Stimulated activated CD4-positive, alpha-beta T cell treated with anti-CD3 and anti-CD28 coated beads, TNF-alpha, amount 100 ng/mL, for 24 hours (primary cell): Measurements from ENCODE around the gene SLC6A18.

Experiments used
- DNase-seq, 3 experiments: peaks; one replicate each; pipeline ENCODE4 v3.0.0-alpha.2; 2020; ENCODE audit warnings: low read depth in 3 of 3

The SLC6A18 gene

DNA sequence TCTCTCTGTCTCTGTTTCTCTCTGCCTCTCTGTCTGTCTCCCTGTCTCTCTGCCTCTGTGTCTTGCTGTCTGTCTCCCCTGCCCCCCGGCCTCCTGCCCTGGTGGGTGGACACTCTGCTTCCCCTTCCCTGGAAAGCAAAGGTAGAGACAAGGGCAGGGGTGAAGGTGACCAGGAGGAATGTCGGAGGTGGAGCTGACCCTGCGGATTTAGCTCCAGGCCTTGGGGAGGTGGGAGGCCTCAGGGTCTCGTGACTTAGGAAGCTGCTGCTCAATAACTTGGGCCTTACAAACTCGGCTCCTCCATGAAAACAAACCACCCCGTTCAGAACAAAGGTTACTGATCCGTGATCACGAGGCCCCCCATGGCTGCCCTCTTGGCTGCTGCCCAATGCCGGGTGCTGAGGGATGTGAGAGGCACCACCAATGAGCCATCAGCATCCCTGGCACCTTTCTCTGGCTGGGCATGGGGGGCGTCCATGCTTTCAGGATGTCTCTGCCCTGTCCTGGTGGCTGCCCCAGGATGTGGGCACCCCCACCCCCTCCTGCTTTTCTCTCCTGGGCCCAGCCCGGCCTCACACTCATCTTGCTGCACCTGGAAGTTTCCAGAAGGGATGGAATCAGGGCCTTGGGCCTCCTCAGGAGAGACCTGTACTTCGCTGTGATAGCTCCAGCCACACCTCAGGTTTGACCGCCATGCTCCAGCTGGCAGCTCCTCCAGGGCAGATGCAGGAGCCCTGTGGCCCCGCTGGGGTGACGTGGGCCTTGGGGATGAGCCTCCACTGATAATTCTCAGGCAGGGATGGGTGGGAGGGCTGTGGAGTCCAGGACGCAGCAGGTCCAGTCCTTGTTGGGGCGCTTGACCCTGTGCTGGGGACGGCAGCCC is 38.6 kb upstream of the SLC6A18 start:
- DNase-seq, result no peak

- DNase-seq, result no peak
Observed at GRCh38 chr5:1187234-1187949, 37.8 kb upstream of the SLC6A18 start.

- no peak for DNase-seq
Observed at GRCh38 chr5:1187950-1188334, 37.2 kb upstream of the SLC6A18 start.

DNA sequence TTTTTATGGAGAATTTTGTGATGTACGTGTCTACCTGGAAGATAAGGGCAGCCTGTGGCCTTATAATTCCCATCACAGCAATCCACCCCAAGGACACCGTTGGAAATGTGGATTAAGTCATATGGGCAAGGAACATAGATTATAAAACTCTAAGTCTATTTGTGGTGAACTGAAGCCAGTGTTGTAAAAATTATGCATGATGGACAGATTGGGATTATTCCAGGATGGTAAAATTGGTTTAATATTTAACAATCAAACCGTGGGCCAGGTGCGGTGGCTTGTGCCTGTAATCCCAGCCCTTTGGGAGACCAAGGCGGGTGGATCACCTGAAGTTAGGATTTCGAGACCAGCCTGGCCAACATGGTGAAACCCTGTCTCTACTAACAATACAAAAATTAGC is 36.7 kb upstream of the SLC6A18 start:
- no peak for DNase-seq

DNA sequence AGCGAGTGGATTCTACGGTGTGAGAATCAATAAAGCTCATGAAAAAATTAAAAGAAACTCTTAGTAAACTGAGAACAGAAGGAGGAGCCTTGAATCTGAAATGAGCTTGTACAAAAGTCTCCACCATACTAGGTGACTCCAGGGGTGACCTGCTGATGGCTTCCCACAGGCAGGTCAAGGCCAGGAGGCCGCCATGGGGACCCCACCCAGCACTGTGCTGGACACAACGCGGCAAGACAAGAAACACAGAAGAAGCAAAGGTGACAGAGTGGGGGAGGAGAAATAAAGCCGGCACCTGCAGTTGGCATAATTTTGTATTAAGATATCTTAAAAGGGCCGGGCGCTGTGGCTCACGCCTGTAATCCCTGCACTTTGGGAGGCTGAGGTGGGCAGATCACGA is 35.9 kb upstream of the SLC6A18 start:
- no peak for DNase-seq

GRCh38 chr5:1190278-1190677 is 34.9 kb upstream of the SLC6A18 start:
- no peak for DNase-seq

DNA sequence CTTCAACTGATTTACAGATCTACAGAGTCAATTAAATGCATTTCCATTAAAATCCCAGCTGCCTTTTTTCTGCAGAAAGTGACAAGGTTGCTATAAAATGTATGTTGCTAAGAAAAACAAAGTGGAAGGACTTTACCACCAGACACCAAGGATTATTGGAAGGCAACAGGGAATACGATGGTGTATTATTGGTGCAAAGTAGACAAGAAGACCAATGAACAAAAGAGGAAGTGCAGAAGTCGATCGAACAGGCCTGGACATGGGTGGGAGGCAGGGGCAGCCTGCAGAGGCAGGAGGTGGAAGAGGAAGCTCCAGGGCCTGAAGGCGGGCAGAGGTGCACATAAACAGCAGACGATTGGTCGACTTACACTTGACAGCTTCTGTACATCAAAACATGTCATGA is 34.3 kb upstream of the SLC6A18 start:
- no peak for DNase-seq

DNA sequence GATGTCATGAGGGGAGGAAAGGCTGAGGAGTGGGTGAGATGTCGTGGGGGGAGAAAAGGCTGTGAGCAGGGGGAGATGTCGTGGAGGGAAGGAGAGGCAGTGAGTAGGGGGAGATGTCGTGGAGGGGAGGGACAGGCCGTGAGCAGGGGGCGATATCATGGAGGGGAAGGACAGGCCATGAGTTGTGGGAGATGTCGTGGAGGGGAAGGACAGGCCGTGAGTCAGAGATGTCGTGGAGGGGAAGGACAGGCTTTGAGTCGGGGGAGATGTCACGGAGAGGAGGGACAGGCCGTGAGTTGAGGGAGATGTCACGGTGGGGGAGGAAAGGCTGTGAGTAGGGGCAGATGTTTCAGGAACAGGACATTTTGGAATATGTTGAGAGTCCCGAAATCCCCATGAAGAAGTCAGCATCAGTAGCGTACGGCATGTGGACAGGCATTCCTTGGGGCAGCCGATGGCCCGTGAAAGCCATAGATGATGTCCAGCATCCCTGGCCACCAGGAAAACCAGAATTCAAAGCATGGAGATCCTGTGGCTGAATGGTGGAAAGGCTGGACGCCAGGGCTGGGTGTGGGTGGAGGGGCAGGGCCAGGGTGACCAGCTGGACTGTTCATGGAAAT is 32.1 kb upstream of the SLC6A18 start:
- no peak for DNase-seq

DNA sequence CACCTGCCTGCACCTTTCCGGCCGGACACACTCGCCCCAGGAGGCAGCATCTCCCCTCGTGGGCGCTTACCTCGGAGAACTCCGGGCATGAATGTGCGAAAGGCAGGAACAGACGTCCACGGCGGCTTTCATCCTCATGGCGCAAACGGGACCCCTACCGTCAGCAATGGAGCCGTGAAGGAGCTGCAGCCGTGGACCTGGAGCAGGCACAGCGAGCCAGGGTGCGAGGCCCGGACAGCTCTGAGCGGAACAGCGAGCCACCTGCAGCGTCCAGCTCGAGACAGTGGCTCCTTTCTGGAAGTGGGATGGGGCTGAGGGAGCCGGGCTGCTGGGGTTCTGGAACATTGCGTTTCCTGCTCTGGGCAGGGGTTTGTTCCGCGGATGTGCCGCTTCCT is 31.6 kb upstream of the SLC6A18 start:
- no peak for DNase-seq

- no peak for DNase-seq
Observed at GRCh38 chr5:1194378-1194777, 30.8 kb upstream of the SLC6A18 start.

GRCh38 chr5:1195439-1195838 is 29.7 kb upstream of the SLC6A18 start:
- no peak for DNase-seq

DNA sequence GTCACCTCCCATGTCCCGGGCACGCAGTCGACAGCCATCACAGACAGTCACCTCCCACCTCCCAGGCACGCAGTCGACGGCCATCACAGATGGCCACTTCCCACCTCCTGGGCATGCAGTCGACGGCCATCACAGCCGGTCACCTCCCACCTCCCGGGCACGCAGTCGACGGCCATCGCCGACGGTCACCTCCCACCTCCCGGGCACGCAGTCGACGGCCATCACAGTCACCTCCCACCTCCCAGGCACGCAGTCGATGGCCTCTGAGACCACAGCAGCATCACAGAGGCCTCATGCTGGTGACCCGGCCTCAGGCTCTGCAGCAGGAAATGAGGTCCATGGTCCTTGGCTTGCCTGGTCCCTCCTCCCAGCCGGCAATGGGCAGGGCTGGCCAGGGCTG is 29.3 kb upstream of the SLC6A18 start:
- DNase-seq, result no peak

GRCh38 chr5:1196562-1196961 is 28.6 kb upstream of the SLC6A18 start:
- no peak for DNase-seq

DNA sequence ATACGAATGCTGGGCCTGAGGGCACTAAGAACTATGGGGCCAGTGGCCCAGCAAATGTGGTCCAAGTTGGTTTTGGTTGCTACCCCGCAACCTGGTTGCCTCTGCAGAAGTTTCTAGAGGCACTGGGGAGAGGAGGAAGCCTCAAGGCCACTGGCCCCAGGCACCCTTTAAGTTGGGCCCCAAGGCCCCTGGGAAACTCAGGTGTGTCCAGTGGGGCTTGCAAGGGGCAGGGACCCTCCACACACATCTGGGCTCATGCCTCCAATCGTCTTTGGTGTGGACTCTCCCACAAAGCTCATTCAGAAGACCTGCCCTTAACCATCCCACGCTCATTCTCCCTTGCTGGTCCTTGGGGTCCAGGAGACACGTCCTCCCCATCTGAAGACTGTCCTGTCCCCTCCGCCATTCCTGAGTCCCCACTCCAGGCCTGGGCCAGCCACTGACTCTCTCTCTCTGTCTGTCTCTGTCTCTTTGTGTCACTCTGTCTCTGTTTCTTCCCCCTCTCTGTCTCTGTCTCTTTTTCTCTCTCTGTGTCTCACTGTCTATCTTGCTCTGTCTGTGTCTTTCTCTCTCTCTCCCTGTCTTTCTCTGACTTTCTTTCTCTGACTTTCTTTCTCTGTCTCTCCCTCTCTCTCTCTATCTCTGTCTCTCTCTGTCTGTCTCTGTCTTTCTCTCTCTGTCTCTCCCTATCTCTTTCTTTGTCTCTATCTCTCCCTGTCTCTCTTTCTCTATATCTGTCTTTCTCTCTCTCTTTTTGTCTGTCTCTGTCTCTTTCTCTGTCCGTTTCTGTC is 27.1 kb upstream of the SLC6A18 start:
- DNase-seq, result no peak

DNA sequence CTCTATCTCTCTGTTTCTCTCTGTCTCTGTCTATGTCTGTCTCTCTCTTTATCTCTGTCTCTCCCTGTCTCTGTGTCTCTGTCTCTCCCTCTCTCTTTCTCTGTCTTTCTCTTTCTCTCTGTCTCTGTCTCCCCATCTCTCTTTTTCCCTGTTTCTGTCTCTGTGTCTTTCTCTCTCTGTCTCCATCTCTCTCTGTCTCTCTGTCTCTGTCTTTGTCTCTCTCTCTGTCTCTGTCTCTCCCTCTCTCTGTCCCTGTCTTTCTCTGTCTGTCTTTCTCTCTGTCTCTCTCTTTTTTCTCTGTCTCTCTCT is 25.9 kb upstream of the SLC6A18 start:
- DNase-seq, result no peak

GRCh38 chr5:1199649-1200494 is 25.3 kb upstream of the SLC6A18 start:
- no peak for DNase-seq

GRCh38 chr5:1200495-1201326 is 24.5 kb upstream of the SLC6A18 start:
- DNase-seq, result no peak

DNA sequence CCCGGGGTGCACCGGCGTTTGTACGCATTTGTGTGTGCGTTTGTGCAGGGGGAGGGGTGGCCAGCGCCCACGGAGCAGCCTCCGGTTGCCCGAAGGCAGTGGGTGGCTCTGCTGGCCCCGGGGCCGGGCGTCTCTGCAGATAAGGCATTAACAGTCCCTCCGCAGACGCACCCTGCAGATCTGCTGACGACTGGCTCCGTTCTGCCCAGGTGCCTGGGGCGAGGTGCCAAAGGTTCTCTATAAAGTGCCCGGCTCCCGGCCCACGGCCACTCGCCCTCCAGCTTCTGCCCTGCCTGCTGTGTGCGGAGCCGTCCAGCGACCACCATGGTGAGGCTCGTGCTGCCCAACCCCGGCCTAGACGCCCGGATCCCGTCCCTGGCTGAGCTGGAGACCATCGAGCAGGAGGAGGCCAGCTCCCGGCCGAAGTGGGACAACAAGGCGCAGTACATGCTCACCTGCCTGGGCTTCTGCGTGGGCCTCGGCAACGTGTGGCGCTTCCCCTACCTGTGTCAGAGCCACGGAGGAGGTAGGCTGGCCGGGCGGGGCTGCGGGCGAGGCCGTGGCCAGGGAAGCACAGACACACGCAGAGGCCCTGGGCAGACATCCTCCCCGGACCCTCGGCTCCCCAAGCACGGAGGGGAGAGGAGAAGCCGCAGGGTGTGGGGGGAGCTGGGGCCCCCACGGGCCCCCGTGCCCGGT is 23.7 kb upstream of the SLC6A18 start, which contains the start of gene SLC6A19:
Gene SLC6A19, plus strand, starts transcription at position 269 of the 699 bp plus-strand sequence. Its CDS starts 56 bp downstream, at position 325.
- DNase-seq, result no peak

DNA sequence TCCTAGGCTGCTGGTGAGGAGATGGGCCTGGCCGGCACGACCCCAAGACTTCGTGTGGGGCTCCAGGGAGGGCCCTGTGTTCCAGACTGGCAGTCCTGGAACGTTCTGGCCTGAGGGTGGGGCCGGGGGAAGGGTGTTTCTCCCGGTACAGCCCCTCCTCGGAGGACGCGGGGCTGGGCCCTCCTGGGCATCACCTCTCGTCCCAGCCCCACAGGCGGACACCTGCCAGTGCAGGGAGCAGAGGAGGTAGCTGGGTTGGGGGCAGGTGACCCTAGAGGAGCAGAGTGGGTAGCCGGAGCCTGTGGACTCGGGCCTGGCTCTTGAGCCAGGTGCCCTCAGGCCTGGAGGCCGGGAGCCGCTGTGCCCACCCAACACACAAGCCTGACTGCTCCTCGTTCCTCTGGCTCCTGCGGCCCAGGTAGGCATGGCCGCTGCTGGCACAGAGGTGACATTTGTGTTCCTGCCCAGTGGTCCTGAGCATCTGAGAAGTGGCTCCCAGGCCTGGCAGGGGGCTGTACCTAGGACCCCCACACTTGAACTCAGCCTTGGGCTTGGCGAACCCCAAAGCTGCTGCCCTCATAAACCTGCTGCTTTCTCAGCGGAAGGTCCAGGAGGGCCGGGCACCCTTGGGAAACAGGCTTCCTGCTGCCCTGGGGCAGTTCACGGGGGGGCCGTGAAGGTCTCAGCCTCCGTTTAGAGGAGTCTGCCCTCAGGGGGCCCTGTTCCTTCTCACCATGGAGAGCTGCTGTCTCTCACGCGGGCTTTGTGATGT is 23.0 kb upstream of the SLC6A18 start:
- no peak for DNase-seq
